ES-I3 (cell line): Measurements from ENCODE around the gene SAG.

Experiments
- H3K36me3 ChIP-seq: 2 replicates; pipeline ENCODE4 v1.6.1; 2013; ENCODE audit warnings: mild to moderate bottlenecking, low read length, control low read depth, moderate library complexity; ENCODE audit not compliant: insufficient read depth
- H3K4me1 ChIP-seq: 2 replicates; pipeline ENCODE4 v1.6.1; 2013; ENCODE audit warnings: mild to moderate bottlenecking, control low read depth, low read length; ENCODE audit not compliant: insufficient read depth
- H3K9ac ChIP-seq: 2 replicates; pipeline ENCODE4 v1.6.1; 2013; ENCODE audit warnings: low read depth, mild to moderate bottlenecking, low read length, moderate library complexity
- H3K9me3 ChIP-seq: 2 replicates; pipeline ENCODE4 v1.6.1; 2013; ENCODE audit warnings: mild to moderate bottlenecking, low read length, moderate library complexity; ENCODE audit not compliant: control insufficient read depth, insufficient read depth

SAG gene

GRCh38 chr2:233379441-233379840 is 71.8 kb downstream of the SAG start:
- no peaks in the 10 kb centered on the region for H3K9me3 ChIP-seq
- H3K36me3 ChIP-seq = no peaks in the 10 kb centered on the region
- H3K9ac ChIP-seq = no peak overlapping the region
- H3K4me1 ChIP-seq = 0 out of 2 replicates have a peak, but pooled peaks cover 4% of the 10 kb centered on the region

GRCh38 chr2:233380132-233380895 is 72.7 kb downstream of the SAG start:
- Histone ChIP-seq H3K9me3 (no peaks in the 10 kb centered on the region), H3K36me3 (no peaks in the 10 kb centered on the region), H3K9ac (no peak overlapping the region), H3K4me1 (peaks cover 4% of the 10 kb centered on the region; the same call in 1 of the 2 replicates)

GRCh38 chr2:233380995-233381637 is 73.5 kb downstream of the SAG start:
- Histone ChIP-seq H3K9me3 (no peaks in the 10 kb centered on the region), H3K4me1 (peaks cover 4% of the 10 kb centered on the region; the same call in 1 of the 2 replicates), H3K9ac (no peak overlapping the region)

GRCh38 chr2:233381638-233381995 is 74.0 kb downstream of the SAG start:
- peaks cover 4% of the 10 kb centered on the region; the same call in 1 of the 2 replicates for H3K4me1 ChIP-seq
- H3K9ac ChIP-seq = no peak overlapping the region
- no peaks in the 10 kb centered on the region for H3K9me3 ChIP-seq
- no peaks in the 10 kb centered on the region for H3K36me3 ChIP-seq

More at GRCh38 chr2:233380995-233381637, 73.5 kb downstream of the SAG start:
- H3K36me3 ChIP-seq = no peaks in the 10 kb centered on the region

GRCh38 chr2:233384015-233384414 is 76.4 kb downstream of the SAG start:
- Histone ChIP-seq H3K9ac (no peak overlapping the region), H3K9me3 (no peaks in the 10 kb centered on the region), H3K4me1 (peaks cover 4% of the 10 kb centered on the region; the same call in 1 of the 2 replicates), H3K36me3 (no peaks in the 10 kb centered on the region)

GRCh38 chr2:233384811-233385488 is 77.3 kb downstream of the SAG start:
- H3K36me3 ChIP-seq = no peaks in the 10 kb centered on the region
- H3K9ac ChIP-seq = no peak overlapping the region
- no peaks in the 10 kb centered on the region for H3K9me3 ChIP-seq
- peaks cover 4% of the 10 kb centered on the region; the same call in 1 of the 2 replicates for H3K4me1 ChIP-seq

GRCh38 chr2:233385489-233386044 is 78.0 kb downstream of the SAG start:
- no peaks in the 10 kb centered on the region for H3K36me3 ChIP-seq
- no peak overlapping the region for H3K9ac ChIP-seq
- peaks cover 4% of the 10 kb centered on the region; the same call in 1 of the 2 replicates for H3K4me1 ChIP-seq
- no peaks in the 10 kb centered on the region for H3K9me3 ChIP-seq

GRCh38 chr2:233386382-233387041 is 78.9 kb downstream of the SAG start:
- no peaks in the 10 kb centered on the region for H3K9me3 ChIP-seq
- peaks cover 4% of the 10 kb centered on the region; the same call in 1 of the 2 replicates for H3K4me1 ChIP-seq
- no peak overlapping the region for H3K9ac ChIP-seq
- no peaks in the 10 kb centered on the region for H3K36me3 ChIP-seq

GRCh38 chr2:233387225-233387624 is 79.6 kb downstream of the SAG start:
- Histone ChIP-seq H3K4me1 (peaks cover 4% of the 10 kb centered on the region; the same call in 1 of the 2 replicates), H3K9me3 (no peaks in the 10 kb centered on the region), H3K9ac (no peak overlapping the region), H3K36me3 (no peaks in the 10 kb centered on the region)

- Histone ChIP-seq H3K36me3 (no peaks in the 10 kb centered on the region), H3K9me3 (no peaks in the 10 kb centered on the region), H3K9ac (no peak overlapping the region), H3K4me1 (peaks cover 4% of the 10 kb centered on the region; the same call in 1 of the 2 replicates)
These were observed 80.3 kb downstream of the SAG start for GRCh38 chr2:233387667-233388528.

GRCh38 chr2:233389601-233390125 is 82.0 kb downstream of the SAG start:
- no peaks in the 10 kb centered on the region; the same call in 1 of the 2 replicates for H3K4me1 ChIP-seq

GRCh38 chr2:233395687-233396086 is 88.1 kb downstream of the SAG start:
- Histone ChIP-seq H3K9me3 (no peaks in the 10 kb centered on the region), H3K36me3 (no peaks in the 10 kb centered on the region), H3K4me1 (no peaks in the 10 kb centered on the region), H3K9ac (no peak overlapping the region)

More at GRCh38 chr2:233389601-233390125, 82.0 kb downstream of the SAG start:
- Histone ChIP-seq H3K9ac (no peak overlapping the region), H3K9me3 (no peaks in the 10 kb centered on the region), H3K36me3 (no peaks in the 10 kb centered on the region)
